Type B pancreatic cell (in vitro differentiated cells): Measurements from ENCODE around the gene GPATCH3. TPM values are rescaled to one million over a fixed set of nuclear protein-coding genes. Genes with fewer than 3 reads are reported as not detected.
A peak's percentile ranks its signal among the peaks of the same experiment; 100 is the strongest.

Experiments
- DNase-seq: peaks from one replicate; pipeline ENCODE4 v3.0.0; 2021; ENCODE audit warnings: mixed read lengths; ENCODE audit not compliant: unreplicated experiment; ENCODE audit errors: extremely low spot score
- H3K27ac Mint-ChIP-seq: 2 replicates; pipeline ENCODE4 v1.8.0; 2021; ENCODE audit warnings: mild to moderate bottlenecking, mixed read lengths
- H3K27me3 Mint-ChIP-seq: 2 replicates; pipeline ENCODE4 v1.8.0; 2021; ENCODE audit warnings: mixed read lengths
- H3K36me3 Mint-ChIP-seq: 2 replicates; pipeline ENCODE4 v1.8.0; 2021; ENCODE audit warnings: mixed read lengths
- H3K4me1 Mint-ChIP-seq: one replicate; pipeline ENCODE4 v1.8.0; 2021; ENCODE audit warnings: mixed read lengths; ENCODE audit not compliant: unreplicated experiment
- H3K4me3 Mint-ChIP-seq: 2 replicates; pipeline ENCODE4 v1.8.0; 2021; ENCODE audit warnings: mild to moderate bottlenecking, mixed read lengths
- H3K9me3 Mint-ChIP-seq: 2 replicates; pipeline ENCODE4 v1.8.0; 2021; ENCODE audit warnings: mixed read lengths
- total RNA-seq: library from RNA; stranded (reverse); gene quantifications from 2 replicates; pipeline ENCODE4 v1.2.1, GENCODE V29; 2021; ENCODE audit warnings: low replicate concordance
- TF ChIP-seq, protein P1 (sequence below): fragments of 200-600 bp; sonication (generic); conservative IDR thresholded peaks from 2 replicates; pipeline ENCODE4 v1.5.0; 2021; ENCODE audit warnings: antibody characterized with exemption, mild to moderate bottlenecking

The GPATCH3 gene
- total RNA-seq, 1 donor from 2014 or later: 19.2 TPM

DNA sequence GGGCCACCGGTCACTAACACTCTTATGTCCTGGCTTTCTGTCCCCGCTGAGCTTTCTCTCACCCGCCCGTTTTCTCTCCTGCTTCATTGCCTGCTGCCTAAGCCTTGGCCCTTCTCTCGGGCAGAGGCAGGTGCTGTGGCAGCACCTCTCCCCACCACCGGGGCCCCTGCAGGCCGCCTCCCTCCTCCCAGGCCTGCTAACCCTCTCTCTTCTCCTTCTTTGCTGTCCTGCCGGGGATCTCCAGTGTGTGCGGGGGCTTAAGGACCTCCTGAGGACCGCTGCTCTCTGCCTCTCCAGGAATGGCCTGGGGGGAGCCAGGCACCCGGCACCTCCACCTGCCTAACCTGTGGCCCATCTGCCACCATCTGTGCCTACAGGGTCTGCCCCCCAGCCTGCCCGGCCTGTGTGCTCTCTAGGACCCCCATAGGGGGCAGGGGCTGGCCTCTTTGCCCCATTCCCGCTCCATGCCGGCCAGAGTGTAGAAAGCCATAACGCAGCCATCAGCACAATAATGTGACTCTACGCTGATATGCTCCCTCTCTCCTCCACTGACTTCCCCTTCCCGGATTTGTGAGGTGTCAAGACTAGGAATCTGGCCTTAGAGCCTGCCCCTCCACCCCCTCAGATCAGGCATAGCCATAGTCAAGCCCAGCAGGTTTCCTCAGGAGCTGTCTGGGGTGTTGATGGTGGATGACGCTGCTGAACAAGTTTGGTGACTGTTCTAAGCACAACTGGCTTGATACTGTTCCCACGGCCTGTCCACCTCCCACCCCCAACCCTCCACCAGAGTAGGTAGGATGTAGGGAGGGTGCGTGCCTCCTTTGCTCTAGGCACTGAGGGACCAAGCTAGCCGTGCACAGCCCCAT lies 43.4 kb downstream of the GPATCH3 start:
- Mint-ChIP-seq H3K27me3 (no peaks in the 10 kb centered on the region), H3K27ac (peak overlapping the region; percentile 96), H3K4me1 (peaks cover 18% of the 10 kb centered on the region), H3K36me3 (peaks cover 12% of the 10 kb centered on the region), H3K9me3 (no peaks in the 10 kb centered on the region), H3K4me3 (peak overlapping the region; percentile 73)
- TF ChIP-seq, protein P1, sequence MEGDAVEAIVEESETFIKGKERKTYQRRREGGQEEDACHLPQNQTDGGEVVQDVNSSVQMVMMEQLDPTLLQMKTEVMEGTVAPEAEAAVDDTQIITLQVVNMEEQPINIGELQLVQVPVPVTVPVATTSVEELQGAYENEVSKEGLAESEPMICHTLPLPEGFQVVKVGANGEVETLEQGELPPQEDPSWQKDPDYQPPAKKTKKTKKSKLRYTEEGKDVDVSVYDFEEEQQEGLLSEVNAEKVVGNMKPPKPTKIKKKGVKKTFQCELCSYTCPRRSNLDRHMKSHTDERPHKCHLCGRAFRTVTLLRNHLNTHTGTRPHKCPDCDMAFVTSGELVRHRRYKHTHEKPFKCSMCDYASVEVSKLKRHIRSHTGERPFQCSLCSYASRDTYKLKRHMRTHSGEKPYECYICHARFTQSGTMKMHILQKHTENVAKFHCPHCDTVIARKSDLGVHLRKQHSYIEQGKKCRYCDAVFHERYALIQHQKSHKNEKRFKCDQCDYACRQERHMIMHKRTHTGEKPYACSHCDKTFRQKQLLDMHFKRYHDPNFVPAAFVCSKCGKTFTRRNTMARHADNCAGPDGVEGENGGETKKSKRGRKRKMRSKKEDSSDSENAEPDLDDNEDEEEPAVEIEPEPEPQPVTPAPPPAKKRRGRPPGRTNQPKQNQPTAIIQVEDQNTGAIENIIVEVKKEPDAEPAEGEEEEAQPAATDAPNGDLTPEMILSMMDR: no peak
- DNase-seq: no peak

DNA sequence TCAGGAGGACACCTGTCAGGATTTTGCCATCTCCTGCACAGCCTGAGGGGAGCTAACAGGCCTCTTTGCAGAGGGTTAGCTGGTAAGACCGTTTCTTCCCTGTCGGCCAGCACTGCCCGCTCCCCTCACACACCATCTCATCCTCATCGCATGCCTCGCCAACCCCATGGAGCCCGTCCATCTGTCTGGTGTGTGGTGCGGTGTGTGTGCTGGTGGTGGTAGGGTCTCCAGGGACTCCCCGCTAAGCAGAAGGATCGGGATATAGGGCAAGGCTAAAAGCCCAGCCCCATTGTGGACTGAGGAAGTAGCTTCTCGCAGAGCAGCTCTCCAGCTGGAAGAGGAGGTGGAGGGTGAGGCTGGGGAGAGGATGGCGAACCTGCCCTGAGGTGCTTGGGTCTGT lies 44.1 kb downstream of the GPATCH3 start:
- TF ChIP-seq, protein P1: no peak
- Mint-ChIP-seq H3K4me3 (peak overlapping the region; percentile 31), H3K4me1 (peaks cover 18% of the 10 kb centered on the region), H3K27ac (peak overlapping the region; percentile 96), H3K36me3 (peaks cover 16% of the 10 kb centered on the region), H3K27me3 (no peaks in the 10 kb centered on the region), H3K9me3 (no peaks in the 10 kb centered on the region)
- no peak for DNase-seq

DNA sequence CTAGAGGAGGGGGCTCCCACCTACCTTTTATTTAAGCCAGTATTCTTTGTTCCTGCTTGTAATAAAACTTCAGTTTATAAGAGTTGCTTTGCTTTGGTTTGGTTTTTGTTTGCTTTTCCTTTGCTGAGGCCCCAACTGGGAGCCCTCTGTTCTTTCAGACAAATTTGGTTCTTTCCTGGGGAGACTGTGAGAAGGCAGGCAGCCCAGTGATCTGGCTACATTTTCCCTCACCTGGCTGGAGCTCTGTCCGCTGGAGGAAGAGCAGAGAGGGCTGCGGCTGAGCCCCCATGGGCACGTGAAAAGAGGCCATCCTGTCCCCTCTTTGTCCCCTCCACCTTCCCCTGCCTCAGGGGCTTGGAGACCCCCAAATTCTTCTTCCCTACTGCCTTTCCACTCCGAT lies 44.6 kb downstream of the GPATCH3 start:
- Mint-ChIP-seq H3K36me3 (peaks cover 16% of the 10 kb centered on the region), H3K27ac (peak overlapping the region; percentile 96), H3K4me3 (peak overlapping the region; percentile 31), H3K27me3 (no peaks in the 10 kb centered on the region), H3K9me3 (no peaks in the 10 kb centered on the region), H3K4me1 (peaks cover 18% of the 10 kb centered on the region)
- TF ChIP-seq, protein P1: no peak
- no peak for DNase-seq

DNA sequence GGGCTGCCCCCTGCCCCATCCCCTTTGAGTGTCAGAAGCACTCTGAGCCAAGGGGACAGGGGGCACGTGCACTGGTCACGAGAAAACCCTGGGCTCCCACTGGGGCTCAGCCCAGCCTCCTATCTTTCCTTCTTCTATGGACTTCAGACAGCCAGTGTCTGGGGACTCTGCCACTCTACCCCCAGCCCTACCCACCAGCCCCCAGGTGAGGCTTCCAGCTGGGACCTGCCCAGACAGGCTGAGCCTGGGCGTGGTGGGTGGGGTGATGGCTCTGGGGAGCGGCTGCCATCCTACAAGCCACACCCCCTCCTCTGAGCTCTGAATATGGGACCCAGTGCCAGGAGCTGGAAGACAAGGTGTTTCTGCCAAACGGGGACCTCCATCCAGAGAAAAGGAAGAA lies 45.4 kb downstream of the GPATCH3 start:
- TF ChIP-seq, protein P1: no peak
- H3K27ac Mint-ChIP-seq: peak overlapping the region; percentile 84
- H3K4me1 Mint-ChIP-seq: peaks cover 18% of the 10 kb centered on the region

DNA sequence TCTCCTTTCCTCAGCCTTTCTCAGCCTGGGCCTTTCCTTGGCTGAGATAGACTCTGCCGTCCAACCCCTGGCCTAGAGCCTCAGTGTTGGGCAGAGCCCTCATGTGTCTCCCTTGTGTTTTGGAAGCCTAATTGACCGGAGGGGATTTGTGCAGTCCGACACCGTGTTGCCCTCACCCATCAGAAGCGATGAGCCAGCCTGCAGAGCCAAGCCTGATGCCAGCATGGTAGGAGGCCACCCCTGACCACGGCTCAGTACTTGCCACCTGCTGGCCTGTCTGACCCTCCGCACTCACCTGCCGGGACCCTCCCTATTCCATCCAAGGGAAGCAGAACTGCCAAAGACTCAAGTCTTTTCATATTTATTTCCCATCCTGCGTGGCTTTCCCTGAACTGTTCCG lies 46.7 kb downstream of the GPATCH3 start:
- peak overlapping the region; percentile 84 for H3K27ac Mint-ChIP-seq
- H3K9me3 Mint-ChIP-seq: no peaks in the 10 kb centered on the region
- H3K27me3 Mint-ChIP-seq: no peaks in the 10 kb centered on the region
- TF ChIP-seq, protein P1: no peak
- no peak for DNase-seq
- peaks cover 16% of the 10 kb centered on the region for H3K36me3 Mint-ChIP-seq
- H3K4me3 Mint-ChIP-seq: no peak overlapping the region
- H3K4me1 Mint-ChIP-seq: peaks cover 18% of the 10 kb centered on the region

More for the DNA sequence above, 45.4 kb downstream of the GPATCH3 start:
- Mint-ChIP-seq H3K4me3 (peak overlapping the region; percentile 72), H3K36me3 (peaks cover 16% of the 10 kb centered on the region), H3K9me3 (no peaks in the 10 kb centered on the region), H3K27me3 (no peaks in the 10 kb centered on the region)
- no peak for DNase-seq
